GM18499 (cell line): ENCODE measurements around the gene POLD2.
"Not testable (repeated sequence)": the region's sequence is repeated elsewhere in the genome, so short reads cannot be mapped to it uniquely, and the experiment has no call there.

Source experiments
- ATAC-seq: cut with Tn5 transposase; IDR thresholded peaks from one replicate; pipeline ENCODE4 v1.9.1; 2021; ENCODE audit warnings: moderate number of reproducible peaks; ENCODE audit not compliant: insufficient read depth, unreplicated experiment

Gene POLD2

GRCh38 chr7:44123190-44124003, at the start of gene POLD2:
Gene POLD2, minus strand, starts transcription at chr7:44123548. Its CDS starts 1,495 bp downstream, at chr7:44122053.
- ATAC-seq, result peak; percentile 93

GRCh38 chr7:44172803-44173424, 49.6 kb upstream of the POLD2 start:
- ATAC-seq, result no peak

GRCh38 chr7:44172352-44172751, 49.0 kb upstream of the POLD2 start:
- no peak for ATAC-seq

GRCh38 chr7:44171901-44172300, 48.6 kb upstream of the POLD2 start:
- not testable (repeated sequence) for ATAC-seq

GRCh38 chr7:44167920-44168319, 44.6 kb upstream of the POLD2 start:
- no peak for ATAC-seq

GRCh38 chr7:44163591-44163990, 40.2 kb upstream of the POLD2 start:
- ATAC-seq, result no peak

- ATAC-seq, result no peak
Observed at GRCh38 chr7:44162785-44163395, 39.5 kb upstream of the POLD2 start.

- no peak for ATAC-seq
Observed at GRCh38 chr7:44162179-44162578, 38.8 kb upstream of the POLD2 start.

GRCh38 chr7:44161371-44161770, 38.0 kb upstream of the POLD2 start:
- ATAC-seq, result no peak

GRCh38 chr7:44159824-44160630, 36.7 kb upstream of the POLD2 start:
- no peak for ATAC-seq

- no peak for ATAC-seq
Observed at GRCh38 chr7:44158873-44159631, 35.7 kb upstream of the POLD2 start.

- ATAC-seq, result no peak
Observed at GRCh38 chr7:44158096-44158872, 34.9 kb upstream of the POLD2 start.

GRCh38 chr7:44157116-44158080, 34.0 kb upstream of the POLD2 start:
- no peak for ATAC-seq

- ATAC-seq, result no peak
Observed at GRCh38 chr7:44156453-44157010, 33.2 kb upstream of the POLD2 start.

GRCh38 chr7:44155191-44156185, 32.1 kb upstream of the POLD2 start:
- no peak for ATAC-seq

GRCh38 chr7:44154703-44155102, 31.4 kb upstream of the POLD2 start:
- no peak for ATAC-seq

GRCh38 chr7:44153948-44154335, 30.6 kb upstream of the POLD2 start:
- no peak for ATAC-seq
